Activated CD8-positive, alpha-beta memory T cell treated with anti-CD3 and anti-CD28 coated beads for 4 hours (primary cell): Measurements from ENCODE around the gene DTX3.

Source experiments
- DNase-seq, 2 donors: peaks; one replicate each; pipeline ENCODE4 v3.0.0-alpha.2; 2020; ENCODE audit warnings: low read depth in 2 of 2

The DTX3 gene

DNA sequence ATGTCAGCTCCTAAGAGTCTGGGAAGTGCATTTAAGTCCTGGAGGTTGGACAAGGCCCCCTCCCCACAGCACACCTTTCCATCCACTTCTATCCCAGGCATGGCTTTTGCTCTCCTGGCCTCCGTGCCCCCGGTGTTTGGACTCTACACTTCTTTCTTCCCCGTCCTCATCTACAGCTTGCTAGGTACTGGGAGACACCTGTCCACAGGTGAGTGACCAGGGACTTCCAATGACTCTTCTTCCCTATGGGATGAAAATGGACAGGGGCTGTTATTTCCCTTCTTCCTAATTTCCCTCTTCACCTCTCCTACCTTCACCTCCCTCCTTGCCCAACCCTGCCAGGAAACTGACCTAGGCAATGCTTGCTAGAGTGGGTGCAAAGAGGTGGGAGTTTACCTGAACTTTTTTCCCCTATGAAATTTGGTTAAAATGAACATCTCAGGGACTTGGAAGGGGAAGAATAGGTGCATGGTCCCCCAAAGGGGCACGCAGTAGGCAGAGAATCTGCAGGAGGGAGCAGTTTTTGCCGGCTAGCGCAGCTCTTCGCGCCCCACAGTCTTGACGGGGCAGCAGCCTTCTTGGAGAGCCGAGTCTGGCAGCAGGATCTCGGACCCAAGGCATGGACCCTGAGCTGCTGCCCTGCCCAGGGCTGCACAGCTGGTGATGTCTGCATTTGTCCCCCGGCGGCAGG is 15.8 kb downstream of the DTX3 start:
- no peak for DNase-seq

DNA sequence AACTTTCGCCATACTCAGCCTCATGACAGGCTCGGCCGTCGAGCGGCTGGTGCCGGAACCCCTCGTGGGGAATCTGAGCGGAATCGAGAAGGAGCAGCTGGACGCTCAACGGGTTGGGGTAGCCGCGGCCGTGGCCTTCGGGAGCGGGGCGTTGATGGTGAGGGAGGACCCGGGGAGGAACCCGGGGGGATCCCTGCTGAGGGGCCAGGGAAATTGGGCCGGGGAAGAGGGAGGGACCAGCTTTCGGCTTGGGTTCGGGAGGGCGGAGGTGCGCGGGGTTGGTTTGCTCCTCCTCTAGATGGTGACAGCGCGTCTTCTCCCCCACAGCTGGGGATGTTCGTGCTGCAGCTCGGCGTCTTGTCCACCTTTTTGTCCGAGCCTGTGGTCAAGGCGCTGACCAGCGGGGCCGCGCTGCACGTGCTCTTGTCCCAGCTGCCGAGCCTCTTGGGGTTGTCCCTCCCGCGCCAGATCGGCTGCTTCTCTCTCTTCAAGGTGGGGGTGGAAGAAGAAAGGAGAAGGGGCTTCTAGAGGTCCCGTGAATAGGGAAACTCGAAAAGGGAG is 16.4 kb downstream of the DTX3 start:
- no peak for DNase-seq

DNA sequence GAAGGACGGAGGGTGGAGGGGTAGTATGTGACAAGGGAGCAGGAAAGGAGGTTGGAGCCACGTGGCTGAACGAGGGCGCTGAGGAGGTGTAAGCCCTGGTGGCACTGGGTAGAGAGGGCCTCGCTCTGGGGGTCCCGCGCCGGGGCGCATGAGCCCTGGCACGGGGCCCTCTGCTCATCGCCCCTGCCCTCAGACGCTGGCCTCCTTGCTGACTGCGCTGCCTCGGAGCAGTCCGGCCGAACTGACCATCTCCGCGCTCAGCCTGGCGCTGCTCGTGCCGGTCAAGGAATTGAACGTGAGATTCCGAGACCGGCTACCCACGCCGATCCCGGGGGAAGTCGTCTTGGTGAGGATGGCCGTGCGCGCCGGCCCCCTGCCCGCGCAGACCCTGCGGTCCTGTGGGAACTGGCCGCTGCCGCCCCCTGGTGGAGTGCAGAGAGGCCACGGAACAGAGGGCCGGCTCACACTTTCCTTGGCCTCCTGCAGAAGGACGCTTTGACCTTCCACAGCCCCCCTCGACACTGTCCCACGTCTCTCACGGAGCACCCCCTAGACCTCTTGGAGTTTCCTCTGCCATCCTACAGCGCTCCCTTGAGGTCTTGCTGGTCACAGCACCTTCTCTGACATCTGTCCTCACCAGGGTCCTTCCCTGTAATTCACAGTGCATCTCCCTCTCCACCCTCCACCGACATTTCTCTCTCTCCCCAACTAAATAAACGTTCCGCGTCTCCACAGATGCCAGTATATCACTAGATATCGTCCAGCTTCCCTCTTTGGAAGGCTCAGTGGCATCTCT is 17.1 kb downstream of the DTX3 start:
- peak in 1 of 2 donors; percentile 23 for DNase-seq

DNA sequence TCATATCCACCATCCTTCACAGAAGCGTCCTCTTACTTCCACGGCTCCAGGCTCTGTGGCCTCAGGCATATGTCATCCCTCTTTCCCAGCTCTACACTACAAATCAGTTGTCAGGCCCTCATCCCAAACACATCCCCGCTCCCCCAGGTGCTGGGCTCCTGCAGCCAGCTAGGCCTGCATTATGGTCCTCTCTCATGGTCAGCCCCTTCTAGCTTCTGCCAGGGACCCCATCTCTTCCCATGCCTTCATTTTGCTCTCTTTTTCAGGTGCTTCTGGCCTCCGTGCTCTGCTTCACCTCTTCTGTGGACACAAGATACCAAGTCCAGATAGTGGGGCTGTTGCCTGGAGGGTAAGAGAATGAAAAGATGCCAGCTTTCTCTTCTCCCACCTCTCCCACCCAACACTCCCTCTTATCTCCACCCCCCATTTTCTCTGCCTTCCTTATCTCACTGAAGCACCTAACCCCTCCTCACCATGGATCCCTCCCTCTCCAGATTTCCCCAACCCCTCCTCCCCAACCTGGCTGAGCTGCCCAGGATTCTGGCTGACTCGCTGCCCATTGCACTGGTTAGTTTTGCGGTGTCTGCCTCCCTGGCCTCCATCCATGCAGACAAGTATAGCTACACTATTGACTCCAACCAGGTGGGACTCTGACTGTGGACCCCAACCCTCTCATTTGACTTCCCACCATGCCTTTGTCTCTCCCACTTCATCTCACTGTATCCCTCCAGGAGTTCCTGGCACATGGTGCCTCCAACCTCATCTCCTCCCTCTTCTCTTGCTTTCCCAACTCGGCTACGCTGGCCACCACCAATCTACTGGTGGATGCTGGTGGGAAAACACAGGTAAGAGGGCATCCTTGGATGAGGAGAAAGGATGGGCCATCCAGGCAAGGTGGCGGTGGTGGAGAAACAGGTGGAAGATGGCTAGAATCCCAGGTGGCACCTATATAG is 17.9 kb downstream of the DTX3 start:
- no peak for DNase-seq

DNA sequence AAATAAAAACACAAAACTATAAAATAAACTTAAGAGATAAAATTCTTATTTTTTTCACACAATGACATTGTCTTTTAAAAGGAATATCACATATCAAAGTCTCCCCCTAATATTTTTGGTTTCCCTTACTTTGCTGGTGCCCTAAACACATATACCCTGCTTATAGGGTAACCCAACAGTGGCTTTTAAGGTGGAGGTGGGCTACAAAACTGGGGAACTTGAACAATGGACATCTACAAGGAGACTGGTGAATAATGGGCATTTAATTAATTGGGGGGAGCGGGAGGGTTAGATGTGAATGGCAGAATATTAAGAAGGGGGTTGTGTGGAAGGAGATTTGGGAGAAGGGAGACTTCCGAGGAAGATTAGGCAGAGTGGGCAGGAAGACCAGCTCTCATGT is 18.8 kb downstream of the DTX3 start:
- no peak for DNase-seq

DNA sequence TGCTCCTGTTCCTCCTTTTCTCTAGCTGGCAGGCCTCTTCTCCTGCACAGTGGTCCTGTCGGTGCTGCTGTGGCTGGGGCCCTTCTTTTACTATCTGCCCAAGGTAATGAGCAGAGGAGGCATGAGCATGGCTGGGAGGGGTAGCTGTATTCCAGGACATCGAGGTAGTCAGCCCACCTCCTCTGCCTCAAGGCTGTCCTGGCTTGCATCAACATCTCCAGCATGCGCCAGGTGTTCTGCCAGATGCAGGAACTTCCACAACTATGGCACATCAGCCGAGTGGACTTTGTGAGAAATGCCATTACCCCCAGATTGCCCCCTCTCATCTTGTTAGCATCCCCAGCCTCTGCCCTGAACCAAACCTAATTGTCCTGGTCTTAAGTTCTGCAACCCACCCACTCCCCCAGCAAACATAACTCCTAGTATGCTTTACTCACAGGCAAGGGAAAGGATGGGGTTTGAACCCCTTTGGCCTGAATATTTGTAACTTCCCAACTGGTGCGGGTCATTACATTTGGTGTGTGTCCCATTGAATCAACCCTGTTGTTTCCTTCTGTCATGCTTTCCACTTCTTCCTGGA is 19.3 kb downstream of the DTX3 start:
- no peak for DNase-seq

DNA sequence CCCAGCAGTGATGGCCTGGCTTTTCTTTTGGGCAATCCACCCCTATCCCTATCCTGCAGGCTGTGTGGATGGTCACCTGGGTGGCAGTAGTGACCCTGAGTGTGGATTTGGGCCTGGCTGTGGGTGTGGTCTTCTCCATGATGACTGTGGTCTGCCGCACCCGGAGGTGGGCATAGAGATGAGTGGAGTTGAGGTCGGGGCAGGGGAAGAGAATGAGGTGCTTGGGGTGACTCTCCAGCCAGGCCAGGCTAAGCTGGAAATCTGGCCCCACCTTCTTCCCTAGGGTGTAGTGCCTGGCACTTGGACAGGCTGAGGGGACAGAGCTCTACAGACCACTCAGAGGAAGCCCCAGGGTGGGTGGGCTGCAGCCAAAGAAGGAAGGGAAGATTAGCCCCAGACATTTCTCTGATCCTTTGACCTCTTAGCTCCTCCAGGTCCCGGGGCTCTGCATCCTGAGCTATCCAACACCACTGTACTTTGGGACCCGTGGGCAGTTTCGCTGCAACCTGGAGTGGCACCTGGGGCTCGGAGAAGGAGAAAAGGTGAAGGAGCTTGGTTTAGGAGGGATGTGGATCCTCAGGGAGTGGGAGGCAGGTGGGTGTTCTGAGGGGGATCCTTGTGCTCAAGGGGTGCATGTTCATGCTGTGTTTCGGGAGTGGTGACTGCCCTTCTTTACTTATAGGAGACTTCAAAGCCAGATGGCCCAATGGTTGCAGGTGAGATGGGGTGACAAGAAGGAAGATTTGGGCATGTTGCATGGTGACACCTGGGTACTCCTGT is 20.0 kb downstream of the DTX3 start:
- DNase-seq = no peak

DNA sequence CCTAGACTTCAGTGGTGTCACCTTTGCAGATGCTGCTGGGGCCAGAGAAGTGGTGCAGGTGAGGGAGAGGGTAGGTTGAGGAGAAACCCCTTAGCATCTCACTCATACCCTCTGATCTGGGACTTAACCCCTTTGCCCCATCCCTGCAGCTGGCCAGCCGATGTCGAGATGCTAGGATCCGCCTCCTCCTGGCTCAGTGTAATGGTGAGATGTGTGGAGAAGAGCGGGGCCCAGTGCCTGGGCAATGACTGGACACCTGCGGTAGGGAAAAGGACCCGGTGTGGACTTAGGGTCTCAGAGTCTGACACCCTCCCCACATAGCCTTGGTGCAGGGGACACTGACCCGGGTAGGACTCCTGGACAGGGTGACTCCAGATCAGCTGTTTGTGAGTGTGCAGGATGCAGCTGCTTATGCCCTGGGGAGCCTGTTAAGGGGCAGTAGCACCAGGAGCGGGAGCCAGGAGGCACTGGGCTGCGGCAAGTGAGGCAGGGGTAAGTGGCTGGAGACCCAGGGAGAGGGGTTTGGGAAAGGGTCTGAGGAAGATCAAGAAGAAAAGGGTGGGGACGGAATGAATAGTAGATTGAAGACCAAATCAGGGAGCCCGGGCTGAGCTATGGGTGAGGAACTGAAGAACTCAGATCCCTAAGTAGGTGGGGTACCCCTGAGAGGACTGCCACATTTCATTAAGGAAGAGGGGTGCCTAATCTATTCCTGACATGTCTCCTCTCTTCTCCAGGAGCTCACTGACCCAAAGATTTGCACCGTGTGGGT is 20.8 kb downstream of the DTX3 start:
- DNase-seq = no peak

DNA sequence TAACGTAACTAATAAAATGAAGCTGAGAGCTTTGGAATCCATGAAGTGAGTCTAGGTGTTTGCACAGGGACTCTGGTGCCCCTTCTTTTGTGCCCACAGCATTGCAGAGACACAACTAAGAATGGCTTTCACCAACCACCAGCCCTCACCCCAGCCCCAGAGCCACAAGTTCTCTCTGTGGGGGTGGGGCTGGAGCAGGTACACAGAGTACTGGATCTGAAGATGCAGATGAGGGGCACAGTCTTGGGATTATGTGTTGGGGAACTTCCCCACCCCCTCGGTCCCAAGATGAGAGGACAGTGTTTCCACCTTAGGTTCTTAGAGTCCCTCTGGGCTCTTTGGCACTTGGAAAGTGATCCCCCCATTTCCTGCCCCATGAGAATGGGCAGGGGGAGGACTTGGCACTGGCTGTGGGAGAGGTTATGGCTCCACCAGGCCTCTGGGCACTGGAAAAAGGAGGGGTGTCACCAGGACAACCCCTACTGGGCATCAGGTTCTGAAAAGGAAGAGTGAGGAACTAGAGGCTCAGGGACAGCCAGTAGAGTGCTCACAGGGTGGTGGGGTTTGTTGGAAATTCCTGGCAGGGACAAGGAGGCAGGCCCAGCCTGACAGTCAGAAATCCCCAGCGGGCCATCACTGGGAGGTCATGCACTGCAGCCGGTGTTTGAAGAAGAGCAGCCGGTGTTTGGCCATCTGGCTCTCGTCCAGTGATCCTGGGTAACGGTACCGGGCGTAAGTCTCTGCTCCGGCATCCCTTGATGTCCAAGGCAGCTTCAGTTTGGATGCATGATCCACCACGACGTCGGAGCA is 21.7 kb downstream of the DTX3 start:
- no peak for DNase-seq

DNA sequence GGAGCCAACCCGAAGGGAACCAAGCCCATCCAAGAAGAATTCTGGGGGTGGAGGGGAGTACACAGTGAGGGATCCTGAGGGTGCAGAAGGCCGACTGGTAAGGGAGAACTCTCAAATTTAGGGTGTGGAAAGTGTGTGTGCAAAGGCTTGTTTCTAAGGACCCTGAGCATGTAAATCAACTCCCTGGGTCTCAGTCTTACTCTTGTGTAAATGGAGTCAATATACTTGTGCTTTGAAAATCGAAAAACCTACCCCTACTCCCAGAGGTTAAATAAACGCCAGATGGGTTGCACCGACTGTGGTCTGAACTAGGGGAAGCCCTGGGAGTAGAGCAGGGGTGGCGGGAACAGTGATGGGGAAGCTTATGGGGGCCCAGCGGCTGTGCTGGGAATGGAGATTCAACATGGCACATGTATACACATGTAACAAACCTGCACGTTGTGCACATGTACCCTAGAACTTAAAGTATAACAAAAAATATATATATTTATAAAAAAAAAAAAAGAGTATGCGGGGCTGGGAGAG is 22.4 kb downstream of the DTX3 start:
- no peak for DNase-seq

DNA sequence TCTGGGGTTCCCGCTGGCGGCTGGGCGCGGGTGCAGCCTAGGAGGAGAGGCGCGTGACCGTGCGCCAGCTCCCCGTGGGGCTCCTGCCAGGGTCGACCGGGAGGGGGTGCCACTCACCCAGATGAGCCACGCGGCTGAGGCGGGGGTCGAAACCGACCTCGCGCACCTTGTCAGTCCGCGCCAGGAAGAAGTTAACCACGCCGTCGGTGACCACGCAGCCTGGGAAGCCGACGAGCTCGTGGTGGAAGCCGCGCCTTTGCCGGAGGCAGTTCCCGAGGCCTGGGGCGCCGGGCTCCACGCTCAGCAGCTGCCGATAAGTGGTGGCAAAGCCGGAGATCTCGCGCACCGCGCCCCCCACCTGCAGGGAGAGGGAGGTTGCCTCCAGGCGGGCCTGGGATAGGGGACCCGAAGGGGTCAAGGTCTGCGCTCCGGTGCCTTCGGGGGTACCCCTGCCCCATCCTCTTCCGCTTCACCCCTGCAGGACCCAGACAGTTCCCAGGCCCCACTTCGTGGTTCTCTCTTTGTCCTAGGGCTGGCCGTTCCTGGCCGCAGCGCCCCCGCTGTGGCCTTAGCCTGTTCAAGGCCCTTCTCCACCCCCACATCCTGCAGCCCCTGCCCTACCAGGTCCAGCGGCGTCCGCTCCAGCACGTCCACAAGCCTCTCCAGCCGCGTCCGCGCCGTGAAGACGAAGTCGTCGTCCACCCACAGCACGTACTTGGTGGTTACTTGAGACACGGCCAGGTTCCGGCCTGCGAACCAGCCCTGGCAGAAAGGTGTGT is 23.1 kb downstream of the DTX3 start:
- no peak for DNase-seq

DNA sequence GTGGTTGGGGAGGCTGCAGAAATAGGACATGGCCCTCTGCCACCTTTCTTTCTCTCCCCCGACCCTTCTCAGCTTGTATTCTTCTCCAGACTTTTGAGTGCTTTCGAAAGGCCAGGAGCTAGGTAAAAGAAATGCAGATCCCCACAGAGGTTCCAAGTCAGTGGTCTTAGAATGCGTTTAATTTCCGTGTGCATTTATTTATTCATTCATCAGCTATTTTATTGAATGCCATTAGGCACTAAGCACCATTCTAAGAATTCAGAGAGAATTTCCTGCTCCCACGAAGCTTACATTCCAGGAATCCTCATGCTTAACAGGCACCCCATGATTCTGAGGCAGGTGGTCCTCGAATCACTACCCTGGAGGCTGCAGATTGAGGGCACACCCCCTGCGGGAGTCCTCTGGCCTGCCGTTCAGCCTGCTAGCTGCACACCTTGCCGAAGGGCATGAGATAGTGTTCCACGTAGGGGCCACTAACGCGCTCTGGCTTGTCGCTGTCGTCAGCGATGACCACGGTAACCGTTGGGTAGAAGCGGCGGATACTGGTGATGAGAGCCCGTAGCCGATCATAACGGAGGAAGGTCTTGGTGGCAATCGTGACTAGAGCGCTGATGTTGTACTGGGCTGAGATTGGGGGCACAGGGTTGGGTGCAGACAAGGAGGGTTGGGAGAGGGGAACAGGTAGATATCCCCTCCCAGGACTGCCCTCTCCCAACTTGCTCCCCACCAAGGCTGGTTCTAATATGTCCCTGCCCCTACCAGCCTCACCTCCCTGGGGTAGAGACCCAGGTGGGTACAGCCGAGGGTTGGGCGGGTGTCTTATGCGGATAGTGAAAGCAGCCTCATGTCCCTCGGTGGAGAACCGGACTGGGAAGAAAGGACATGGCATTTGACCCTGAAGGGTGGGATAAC is 23.9 kb downstream of the DTX3 start:
- no peak for DNase-seq

DNA sequence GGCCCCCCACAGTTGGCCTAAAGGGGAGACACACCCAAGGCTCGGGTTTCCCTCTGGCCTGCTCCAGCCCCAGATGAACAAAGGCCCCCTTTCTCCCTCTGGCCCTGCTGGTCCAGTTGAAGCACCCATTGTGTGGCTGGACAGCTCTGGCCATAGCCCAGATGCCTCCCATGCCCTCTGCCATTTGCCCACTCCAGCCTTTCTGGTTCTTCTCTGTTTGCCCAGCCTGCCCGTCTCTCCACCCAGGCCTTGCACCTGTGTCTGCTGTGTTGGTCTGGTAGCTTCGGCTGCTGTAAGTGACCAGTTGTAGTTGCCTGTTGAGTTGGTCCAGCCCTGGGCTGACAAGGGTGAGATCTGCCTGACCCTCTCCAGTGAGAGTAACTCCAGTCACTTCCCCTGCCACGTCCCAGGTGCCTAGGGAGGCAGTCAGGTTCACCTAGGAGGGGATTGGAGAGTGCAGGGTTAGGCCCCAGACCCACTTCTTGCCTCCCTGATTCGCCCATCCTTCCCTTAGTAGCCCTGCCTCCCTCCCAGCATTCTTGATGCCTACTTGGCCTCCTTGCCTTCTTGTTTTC is 25.4 kb downstream of the DTX3 start:
- DNase-seq = no peak

DNA sequence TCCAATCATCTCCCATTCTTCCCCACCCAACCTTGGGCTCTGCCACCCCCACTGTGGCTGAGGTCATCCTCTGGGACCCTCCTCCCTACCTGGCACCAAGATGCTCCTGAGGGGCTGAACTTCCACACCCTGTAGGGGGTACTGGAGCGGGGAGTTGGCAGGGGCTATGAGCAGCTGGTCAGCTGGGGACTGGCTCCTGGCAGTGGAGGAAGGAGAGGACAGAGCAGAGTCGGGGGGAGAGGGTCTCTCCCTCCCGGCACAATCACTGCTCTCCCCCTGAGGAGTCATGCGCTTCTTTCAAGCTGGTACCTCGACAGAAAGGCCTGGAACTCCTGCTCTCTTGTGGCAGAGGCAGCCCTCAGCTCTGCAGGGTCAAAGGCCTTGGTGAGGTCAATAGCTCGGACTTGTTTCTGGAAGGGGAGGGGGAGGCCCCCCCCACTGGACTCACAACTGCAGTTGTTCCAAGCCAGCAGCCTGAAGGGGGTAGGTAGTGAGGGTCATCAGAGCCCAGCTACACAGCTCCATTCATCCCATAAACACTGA is 26.3 kb downstream of the DTX3 start:
- DNase-seq = no peak

DNA sequence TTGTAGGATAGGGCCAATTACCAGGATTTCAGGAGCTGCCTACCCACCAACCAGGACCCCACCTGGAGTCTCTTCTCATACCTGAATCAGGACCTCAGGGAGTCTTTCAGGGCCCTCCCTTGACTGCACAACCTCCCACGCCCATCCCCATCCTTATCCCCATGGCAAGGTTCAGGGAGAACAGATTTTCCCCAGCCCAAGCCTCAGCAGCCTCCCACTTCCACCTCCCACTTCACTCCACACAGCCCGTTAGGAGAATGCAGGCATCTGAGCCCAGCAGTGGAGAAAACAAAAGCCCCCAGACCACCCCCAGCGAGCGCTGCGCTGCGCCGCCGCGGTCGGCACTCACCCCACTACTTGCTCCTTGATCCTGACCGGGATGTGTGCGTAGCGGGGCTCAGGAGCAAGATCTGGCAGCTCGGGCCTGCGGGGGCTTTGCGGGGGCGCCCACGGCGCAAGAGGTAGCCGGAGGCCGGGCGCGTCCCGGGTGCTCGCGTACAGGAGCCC is 27.0 kb downstream of the DTX3 start:
- DNase-seq = no peak
